ENCODE measurements around the gene RNF180. TPM values are rescaled to one million over a fixed set of nuclear protein-coding genes. Genes with fewer than 3 reads are reported as not detected.

The RNF180 gene
- total and polyA plus RNA-seq, 4 donors, result 1.1 to 13.7 (median 2.7) TPM

- DNase-seq (ENCODE audit: low spot score), result no peak
- 77% methylated on average over 6 of the region's 6 CpGs for WGBS
- no peak overlapping the region for H3K4me3 ChIP-seq (ENCODE audit: low read depth in 1 of 3, low read length in 3 of 3)
- H3K4me1 ChIP-seq (ENCODE audit: control insufficient read depth in 4 of 4, insufficient read depth in 4 of 4, low read length in 3 of 4), result peaks cover 0 to 15% (median 9%) of the 10 kb centered on the region in 4 donors
- peaks cover 0 to 4% (median 0%) of the 10 kb centered on the region in 4 donors for H3K9me3 ChIP-seq (ENCODE audit: control insufficient read depth in 4 of 4, low read length in 3 of 4)
- no peaks in the 10 kb centered on the region for H3K36me3 ChIP-seq (ENCODE audit: control insufficient read depth in 4 of 4, insufficient read depth in 3 of 4, low read depth in 1 of 4, low read length in 3 of 4)
- TF ChIP-seq FOXA1 (IDR thresholded peaks at IDR 0.05) (no peak), TAF1 (conservative IDR thresholded peaks at IDR 0.05) (no peak), NR2F2 (IDR thresholded peaks at IDR 0.05) (no peak), YY1 (IDR thresholded peaks at IDR 0.05) (no peak), HNF4G (IDR thresholded peaks at IDR 0.05) (no peak), FOXA2 (IDR thresholded peaks at IDR 0.05) (no peak)
- no peaks in the 10 kb centered on the region for H3K27me3 ChIP-seq (ENCODE audit: control insufficient read depth in 4 of 4, insufficient read depth in 4 of 4, low read length in 3 of 4)
- H3K27ac ChIP-seq (ENCODE audit: low read depth in 1 of 2, low read length in 2 of 2), result no peak overlapping the region
- no peak overlapping the region for H3K9ac ChIP-seq (ENCODE audit: low read depth in 1 of 2, low read length in 2 of 2)
These were observed 165.1 kb downstream of the RNF180 start for GRCh38 chr5:64330728-64331231.

GRCh38 chr5:64331597-64332277 is 166.1 kb downstream of the RNF180 start:
- H3K9me3 ChIP-seq (ENCODE audit: control insufficient read depth in 4 of 4, low read length in 3 of 4), result peaks cover 0 to under 1% (median 0%) of the 10 kb centered on the region in 4 donors
- DNase-seq (ENCODE audit: low spot score), result no peak
- no peaks in the 10 kb centered on the region for H3K27me3 ChIP-seq (ENCODE audit: control insufficient read depth in 4 of 4, insufficient read depth in 4 of 4, low read length in 3 of 4)
- H3K4me3 ChIP-seq (ENCODE audit: low read depth in 1 of 3, low read length in 3 of 3), result no peak overlapping the region
- H3K36me3 ChIP-seq (ENCODE audit: control insufficient read depth in 4 of 4, insufficient read depth in 3 of 4, low read depth in 1 of 4, low read length in 3 of 4), result no peaks in the 10 kb centered on the region
- H3K9ac ChIP-seq (ENCODE audit: low read depth in 1 of 2, low read length in 2 of 2), result no peak overlapping the region
- 65% methylated on average over 9 of the region's 9 CpGs for WGBS
- H3K4me1 ChIP-seq (ENCODE audit: control insufficient read depth in 4 of 4, insufficient read depth in 4 of 4, low read length in 3 of 4), result peaks cover 0 to 15% (median 9%) of the 10 kb centered on the region in 4 donors
- no peak overlapping the region for H3K27ac ChIP-seq (ENCODE audit: low read depth in 1 of 2, low read length in 2 of 2)
- TF ChIP-seq HNF4A (conservative IDR thresholded peaks at IDR 0.05) (peak; percentile 11 to 55), MAX (IDR thresholded peaks at IDR 0.05) (no peak), RXRA (IDR thresholded peaks at IDR 0.05) (peak in 1 of 2 donors; percentile 39)

- TF ChIP-seq FOXA2 (IDR thresholded peaks at IDR 0.05), result no peak
- no peak for TF ChIP-seq TAF1 (conservative IDR thresholded peaks at IDR 0.05)
- TF ChIP-seq HNF4G (IDR thresholded peaks at IDR 0.05), result no peak
- TF ChIP-seq NR2F2 (IDR thresholded peaks at IDR 0.05), result no peak
- no peak for TF ChIP-seq GABPA (IDR thresholded peaks at IDR 0.05 in 1 of 2, conservative IDR thresholded peaks at IDR 0.05 in 1 of 2)
- no peak for TF ChIP-seq ZBTB33 (IDR thresholded peaks at IDR 0.05)
- TF ChIP-seq SP1 (IDR thresholded peaks at IDR 0.05), result no peak
- TF ChIP-seq HNF4A (conservative IDR thresholded peaks at IDR 0.05), result no peak
- TF ChIP-seq JUND (IDR thresholded peaks at IDR 0.05), result no peak
- TF ChIP-seq CTCF (IDR thresholded peaks at IDR 0.05; ENCODE audit: low read depth, low read length, missing input control), result no peak
- TF ChIP-seq ATF3 (IDR thresholded peaks at IDR 0.05), result no peak
- no peak for TF ChIP-seq EGR1 (IDR thresholded peaks at IDR 0.05; ENCODE audit: low read depth in 2 of 2)
- TF ChIP-seq REST (IDR thresholded peaks at IDR 0.05), result no peak
- TF ChIP-seq YY1 (IDR thresholded peaks at IDR 0.05), result no peak
- no peak for TF ChIP-seq RXRA (IDR thresholded peaks at IDR 0.05)
- TF ChIP-seq MAX (IDR thresholded peaks at IDR 0.05), result no peak
- TF ChIP-seq FOXA1 (IDR thresholded peaks at IDR 0.05), result no peak
- TF ChIP-seq RAD21 (IDR thresholded peaks at IDR 0.05), result no peak
- H3K9me3 ChIP-seq (ENCODE audit: control insufficient read depth in 4 of 4, low read length in 3 of 4), result no peaks in the 10 kb centered on the region
- no peak overlapping the region for H3K9ac ChIP-seq (ENCODE audit: low read depth in 1 of 2, low read length in 2 of 2)
- WGBS, result 93% methylated on average over 2 of the region's 2 CpGs
- DNase-seq (ENCODE audit: low spot score), result no peak
- H3K36me3 ChIP-seq (ENCODE audit: control insufficient read depth in 4 of 4, insufficient read depth in 3 of 4, low read depth in 1 of 4, low read length in 3 of 4), result no peaks in the 10 kb centered on the region
- no peak overlapping the region for H3K4me3 ChIP-seq (ENCODE audit: low read depth in 1 of 3, low read length in 3 of 3)
- H3K27me3 ChIP-seq (ENCODE audit: control insufficient read depth in 4 of 4, insufficient read depth in 4 of 4, low read length in 3 of 4), result no peaks in the 10 kb centered on the region
- H3K4me1 ChIP-seq (ENCODE audit: control insufficient read depth in 4 of 4, insufficient read depth in 4 of 4, low read length in 3 of 4), result peaks cover 0 to 15% (median 9%) of the 10 kb centered on the region in 4 donors
- no peak overlapping the region for H3K27ac ChIP-seq (ENCODE audit: low read depth in 1 of 2, low read length in 2 of 2)
These were observed 168.2 kb downstream of the RNF180 start for GRCh38 chr5:64333886-64334285.

All from liver (tissue), 9 donors.